Type B pancreatic cell (in vitro differentiated cells): ENCODE measurements around the gene THRB. TPM values are rescaled to one million over a fixed set of nuclear protein-coding genes. Genes with fewer than 3 reads are reported as not detected.

Source experiments
- DNase-seq: peaks from one replicate; pipeline ENCODE4 v3.0.0; 2021; ENCODE audit warnings: mixed read lengths; ENCODE audit not compliant: unreplicated experiment; ENCODE audit errors: extremely low spot score
- H3K27ac Mint-ChIP-seq: 2 replicates; pipeline ENCODE4 v1.8.0; 2021; ENCODE audit warnings: mild to moderate bottlenecking, mixed read lengths
- H3K27me3 Mint-ChIP-seq: 2 replicates; pipeline ENCODE4 v1.8.0; 2021; ENCODE audit warnings: mixed read lengths
- H3K36me3 Mint-ChIP-seq: 2 replicates; pipeline ENCODE4 v1.8.0; 2021; ENCODE audit warnings: mixed read lengths
- H3K4me1 Mint-ChIP-seq: one replicate; pipeline ENCODE4 v1.8.0; 2021; ENCODE audit warnings: mixed read lengths; ENCODE audit not compliant: unreplicated experiment
- H3K4me3 Mint-ChIP-seq: 2 replicates; pipeline ENCODE4 v1.8.0; 2021; ENCODE audit warnings: mild to moderate bottlenecking, mixed read lengths
- H3K9me3 Mint-ChIP-seq: 2 replicates; pipeline ENCODE4 v1.8.0; 2021; ENCODE audit warnings: mixed read lengths
- CTCF ChIP-seq: fragments of 200-600 bp; sonication (generic); conservative IDR thresholded peaks from 2 replicates; pipeline ENCODE4 v1.5.0; 2021; ENCODE audit warnings: antibody characterized with exemption, mild to moderate bottlenecking
- total RNA-seq: library from RNA; stranded (reverse); gene quantifications from 2 replicates; pipeline ENCODE4 v1.2.1, GENCODE V29; 2021; ENCODE audit warnings: low replicate concordance

The THRB gene
- total RNA-seq, 1 donor from 2014 or later = 15.6 TPM

- no peaks in the 10 kb centered on the region for H3K9me3 Mint-ChIP-seq
- TF ChIP-seq CTCF = no peak
- no peaks in the 10 kb centered on the region for H3K27me3 Mint-ChIP-seq
- H3K36me3 Mint-ChIP-seq = peaks cover 7% of the 10 kb centered on the region
- peaks cover 5% of the 10 kb centered on the region for H3K4me1 Mint-ChIP-seq
- H3K4me3 Mint-ChIP-seq = no peak overlapping the region
- DNase-seq = no peak
- no peak overlapping the region for H3K27ac Mint-ChIP-seq
Measured at GRCh38 chr3:24181256-24181655, 313.4 kb downstream of the THRB start.

- Mint-ChIP-seq H3K9me3 (no peaks in the 10 kb centered on the region), H3K36me3 (peaks cover 7% of the 10 kb centered on the region), H3K27me3 (no peaks in the 10 kb centered on the region), H3K4me1 (peaks cover 5% of the 10 kb centered on the region), H3K27ac (no peak overlapping the region), H3K4me3 (no peak overlapping the region)
- no peak for DNase-seq
- no peak for TF ChIP-seq CTCF
Measured at GRCh38 chr3:24180616-24181015, 314.0 kb downstream of the THRB start.

GRCh38 chr3:24177201-24177600, 317.4 kb downstream of the THRB start:
- no peak overlapping the region for H3K27ac Mint-ChIP-seq
- no peaks in the 10 kb centered on the region for H3K27me3 Mint-ChIP-seq
- no peaks in the 10 kb centered on the region for H3K9me3 Mint-ChIP-seq
- H3K4me1 Mint-ChIP-seq = peaks cover under 1% of the 10 kb centered on the region
- DNase-seq = no peak
- no peak overlapping the region for H3K4me3 Mint-ChIP-seq
- TF ChIP-seq CTCF = no peak
- peaks cover under 1% of the 10 kb centered on the region for H3K36me3 Mint-ChIP-seq

- no peak for TF ChIP-seq CTCF
- no peaks in the 10 kb centered on the region for H3K9me3 Mint-ChIP-seq
- no peaks in the 10 kb centered on the region for H3K4me1 Mint-ChIP-seq
- DNase-seq = no peak
- H3K36me3 Mint-ChIP-seq = no peaks in the 10 kb centered on the region
- H3K27me3 Mint-ChIP-seq = no peaks in the 10 kb centered on the region
- no peak overlapping the region for H3K27ac Mint-ChIP-seq
- H3K4me3 Mint-ChIP-seq = no peak overlapping the region
Measured at GRCh38 chr3:24174614-24175013, 320.0 kb downstream of the THRB start.

- Mint-ChIP-seq H3K27me3 (no peaks in the 10 kb centered on the region), H3K36me3 (no peaks in the 10 kb centered on the region), H3K4me3 (no peak overlapping the region), H3K9me3 (no peaks in the 10 kb centered on the region), H3K4me1 (no peaks in the 10 kb centered on the region), H3K27ac (no peak overlapping the region)
- DNase-seq = no peak
- no peak for TF ChIP-seq CTCF
Measured at GRCh38 chr3:24168977-24169376, 325.7 kb downstream of the THRB start.

GRCh38 chr3:24167429-24167828, 327.2 kb downstream of the THRB start:
- Mint-ChIP-seq H3K4me3 (no peak overlapping the region), H3K27me3 (no peaks in the 10 kb centered on the region), H3K9me3 (no peaks in the 10 kb centered on the region), H3K4me1 (no peaks in the 10 kb centered on the region), H3K36me3 (no peaks in the 10 kb centered on the region), H3K27ac (no peak overlapping the region)
- no peak for TF ChIP-seq CTCF
- no peak for DNase-seq
